Measurements from ENCODE around the gene RNASEH2A. TPM values are rescaled to one million over a fixed set of nuclear protein-coding genes. Genes with fewer than 3 reads are reported as not detected.

Gene RNASEH2A
- total and polyA plus RNA-seq, 2 of the 13 experiments (the other 11 are each of a cell fraction or from before 2014, with no cell fraction given): 25.1 to 35.8 TPM

DNA sequence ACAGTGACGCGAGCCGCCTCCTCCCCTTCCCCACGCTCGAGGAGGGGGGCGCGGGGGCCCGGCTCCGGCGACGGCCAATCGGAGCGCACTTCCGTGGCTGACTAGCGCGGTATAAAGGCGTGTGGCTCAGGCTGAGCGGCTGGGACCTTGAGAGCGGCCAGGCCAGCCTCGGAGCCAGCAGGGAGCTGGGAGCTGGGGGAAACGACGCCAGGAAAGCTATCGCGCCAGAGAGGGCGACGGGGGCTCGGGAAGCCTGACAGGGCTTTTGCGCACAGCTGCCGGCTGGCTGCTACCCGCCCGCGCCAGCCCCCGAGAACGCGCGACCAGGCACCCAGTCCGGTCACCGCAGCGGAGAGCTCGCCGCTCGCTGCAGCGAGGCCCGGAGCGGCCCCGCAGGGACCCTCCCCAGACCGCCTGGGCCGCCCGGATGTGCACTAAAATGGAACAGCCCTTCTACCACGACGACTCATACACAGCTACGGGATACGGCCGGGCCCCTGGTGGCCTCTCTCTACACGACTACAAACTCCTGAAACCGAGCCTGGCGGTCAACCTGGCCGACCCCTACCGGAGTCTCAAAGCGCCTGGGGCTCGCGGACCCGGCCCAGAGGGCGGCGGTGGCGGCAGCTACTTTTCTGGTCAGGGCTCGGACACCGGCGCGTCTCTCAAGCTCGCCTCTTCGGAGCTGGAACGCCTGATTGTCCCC lies 14.9 kb upstream of the RNASEH2A start, which contains the start of gene JUNB (continued):
- TF ChIP-seq, protein P1, sequence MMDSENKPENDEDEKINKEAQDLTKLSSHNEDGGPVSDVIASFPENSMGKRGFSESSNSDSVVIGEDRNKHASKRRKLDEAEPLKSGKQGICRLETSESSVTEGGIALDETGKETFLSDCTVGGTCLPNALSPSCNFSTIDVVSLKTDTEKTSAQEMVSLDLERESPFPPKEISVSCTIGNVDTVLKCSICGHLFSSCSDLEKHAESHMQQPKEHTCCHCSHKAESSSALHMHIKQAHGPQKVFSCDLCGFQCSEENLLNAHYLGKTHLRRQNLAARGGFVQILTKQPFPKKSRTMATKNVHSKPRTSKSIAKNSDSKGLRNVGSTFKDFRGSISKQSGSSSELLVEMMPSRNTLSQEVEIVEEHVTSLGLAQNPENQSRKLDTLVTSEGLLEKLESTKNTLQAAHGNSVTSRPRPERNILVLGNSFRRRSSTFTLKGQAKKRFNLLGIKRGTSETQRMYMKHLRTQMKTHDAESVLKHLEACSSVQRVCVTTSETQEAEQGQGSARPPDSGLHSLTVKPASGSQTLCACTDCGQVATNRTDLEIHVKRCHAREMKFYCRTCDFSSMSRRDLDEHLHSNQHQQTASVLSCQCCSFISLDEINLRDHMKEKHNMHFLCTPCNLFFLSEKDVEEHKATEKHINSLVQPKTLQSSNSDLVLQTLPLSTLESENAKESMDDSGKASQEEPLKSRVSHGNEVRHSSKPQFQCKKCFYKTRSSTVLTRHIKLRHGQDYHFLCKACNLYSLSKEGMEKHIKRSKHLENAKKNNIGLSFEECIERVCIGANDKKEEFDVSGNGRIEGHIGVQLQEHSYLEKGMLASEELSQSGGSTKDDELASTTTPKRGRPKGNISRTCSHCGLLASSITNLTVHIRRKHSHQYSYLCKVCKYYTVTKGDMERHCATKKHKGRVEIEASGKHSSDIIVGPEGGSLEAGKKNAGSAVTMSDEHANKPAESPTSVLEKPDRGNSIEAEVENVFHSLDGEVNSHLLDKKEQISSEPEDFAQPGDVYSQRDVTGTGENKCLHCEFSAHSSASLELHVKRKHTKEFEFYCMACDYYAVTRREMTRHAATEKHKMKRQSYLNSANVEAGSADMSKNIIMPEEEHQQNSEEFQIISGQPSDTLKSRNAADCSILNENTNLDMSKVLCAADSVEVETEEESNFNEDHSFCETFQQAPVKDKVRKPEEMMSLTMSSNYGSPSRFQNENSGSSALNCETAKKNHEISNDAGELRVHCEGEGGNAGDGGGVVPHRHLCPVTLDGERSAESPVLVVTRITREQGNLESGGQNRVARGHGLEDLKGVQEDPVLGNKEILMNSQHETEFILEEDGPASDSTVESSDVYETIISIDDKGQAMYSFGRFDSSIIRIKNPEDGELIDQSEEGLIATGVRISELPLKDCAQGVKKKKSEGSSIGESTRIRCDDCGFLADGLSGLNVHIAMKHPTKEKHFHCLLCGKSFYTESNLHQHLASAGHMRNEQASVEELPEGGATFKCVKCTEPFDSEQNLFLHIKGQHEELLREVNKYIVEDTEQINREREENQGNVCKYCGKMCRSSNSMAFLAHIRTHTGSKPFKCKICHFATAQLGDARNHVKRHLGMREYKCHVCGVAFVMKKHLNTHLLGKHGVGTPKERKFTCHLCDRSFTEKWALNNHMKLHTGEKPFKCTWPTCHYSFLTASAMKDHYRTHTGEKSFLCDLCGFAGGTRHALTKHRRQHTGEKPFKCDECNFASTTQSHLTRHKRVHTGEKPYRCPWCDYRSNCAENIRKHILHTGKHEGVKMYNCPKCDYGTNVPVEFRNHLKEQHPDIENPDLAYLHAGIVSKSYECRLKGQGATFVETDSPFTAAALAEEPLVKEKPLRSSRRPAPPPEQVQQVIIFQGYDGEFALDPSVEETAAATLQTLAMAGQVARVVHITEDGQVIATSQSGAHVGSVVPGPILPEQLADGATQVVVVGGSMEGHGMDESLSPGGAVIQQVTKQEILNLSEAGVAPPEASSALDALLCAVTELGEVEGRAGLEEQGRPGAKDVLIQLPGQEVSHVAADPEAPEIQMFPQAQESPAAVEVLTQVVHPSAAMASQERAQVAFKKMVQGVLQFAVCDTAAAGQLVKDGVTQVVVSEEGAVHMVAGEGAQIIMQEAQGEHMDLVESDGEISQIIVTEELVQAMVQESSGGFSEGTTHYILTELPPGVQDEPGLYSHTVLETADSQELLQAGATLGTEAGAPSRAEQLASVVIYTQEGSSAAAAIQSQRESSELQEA (CRISPR knock-in tag; IDR thresholded peaks at IDR 0.05; ENCODE audit: not compliant biosample characterization): no peak
- TF ChIP-seq NCOA5 (CRISPR knock-in tag; IDR thresholded peaks at IDR 0.05): no peak
- no peak for TF ChIP-seq ZNF720 (CRISPR knock-in tag; IDR thresholded peaks at IDR 0.05)
- TF ChIP-seq STAG1 (CRISPR knock-in tag; IDR thresholded peaks at IDR 0.05): peak; percentile 9; the same call in 1 of the 2 replicates
- TF ChIP-seq, protein P2, sequence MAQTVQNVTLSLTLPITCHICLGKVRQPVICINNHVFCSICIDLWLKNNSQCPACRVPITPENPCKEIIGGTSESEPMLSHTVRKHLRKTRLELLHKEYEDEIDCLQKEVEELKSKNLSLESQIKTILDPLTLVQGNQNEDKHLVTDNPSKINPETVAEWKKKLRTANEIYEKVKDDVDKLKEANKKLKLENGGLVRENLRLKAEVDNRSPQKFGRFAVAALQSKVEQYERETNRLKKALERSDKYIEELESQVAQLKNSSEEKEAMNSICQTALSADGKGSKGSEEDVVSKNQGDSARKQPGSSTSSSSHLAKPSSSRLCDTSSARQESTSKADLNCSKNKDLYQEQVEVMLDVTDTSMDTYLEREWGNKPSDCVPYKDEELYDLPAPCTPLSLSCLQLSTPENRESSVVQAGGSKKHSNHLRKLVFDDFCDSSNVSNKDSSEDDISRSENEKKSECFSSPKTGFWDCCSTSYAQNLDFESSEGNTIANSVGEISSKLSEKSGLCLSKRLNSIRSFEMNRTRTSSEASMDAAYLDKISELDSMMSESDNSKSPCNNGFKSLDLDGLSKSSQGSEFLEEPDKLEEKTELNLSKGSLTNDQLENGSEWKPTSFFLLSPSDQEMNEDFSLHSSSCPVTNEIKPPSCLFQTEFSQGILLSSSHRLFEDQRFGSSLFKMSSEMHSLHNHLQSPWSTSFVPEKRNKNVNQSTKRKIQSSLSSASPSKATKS (CRISPR knock-in tag; IDR thresholded peaks at IDR 0.05): no peak
- peak; percentile 56; the same call in 1 of the 2 replicates for TF ChIP-seq FOXC1 (CRISPR knock-in tag; IDR thresholded peaks at IDR 0.05; ENCODE audit: borderline replicate concordance)
- no peak for TF ChIP-seq ZNF382 (CRISPR knock-in tag; IDR thresholded peaks at IDR 0.05; ENCODE audit: borderline replicate concordance)
- TF ChIP-seq FOXA3 (CRISPR knock-in tag; IDR thresholded peaks at IDR 0.05): peak; percentile 98
- TF ChIP-seq, protein P3, sequence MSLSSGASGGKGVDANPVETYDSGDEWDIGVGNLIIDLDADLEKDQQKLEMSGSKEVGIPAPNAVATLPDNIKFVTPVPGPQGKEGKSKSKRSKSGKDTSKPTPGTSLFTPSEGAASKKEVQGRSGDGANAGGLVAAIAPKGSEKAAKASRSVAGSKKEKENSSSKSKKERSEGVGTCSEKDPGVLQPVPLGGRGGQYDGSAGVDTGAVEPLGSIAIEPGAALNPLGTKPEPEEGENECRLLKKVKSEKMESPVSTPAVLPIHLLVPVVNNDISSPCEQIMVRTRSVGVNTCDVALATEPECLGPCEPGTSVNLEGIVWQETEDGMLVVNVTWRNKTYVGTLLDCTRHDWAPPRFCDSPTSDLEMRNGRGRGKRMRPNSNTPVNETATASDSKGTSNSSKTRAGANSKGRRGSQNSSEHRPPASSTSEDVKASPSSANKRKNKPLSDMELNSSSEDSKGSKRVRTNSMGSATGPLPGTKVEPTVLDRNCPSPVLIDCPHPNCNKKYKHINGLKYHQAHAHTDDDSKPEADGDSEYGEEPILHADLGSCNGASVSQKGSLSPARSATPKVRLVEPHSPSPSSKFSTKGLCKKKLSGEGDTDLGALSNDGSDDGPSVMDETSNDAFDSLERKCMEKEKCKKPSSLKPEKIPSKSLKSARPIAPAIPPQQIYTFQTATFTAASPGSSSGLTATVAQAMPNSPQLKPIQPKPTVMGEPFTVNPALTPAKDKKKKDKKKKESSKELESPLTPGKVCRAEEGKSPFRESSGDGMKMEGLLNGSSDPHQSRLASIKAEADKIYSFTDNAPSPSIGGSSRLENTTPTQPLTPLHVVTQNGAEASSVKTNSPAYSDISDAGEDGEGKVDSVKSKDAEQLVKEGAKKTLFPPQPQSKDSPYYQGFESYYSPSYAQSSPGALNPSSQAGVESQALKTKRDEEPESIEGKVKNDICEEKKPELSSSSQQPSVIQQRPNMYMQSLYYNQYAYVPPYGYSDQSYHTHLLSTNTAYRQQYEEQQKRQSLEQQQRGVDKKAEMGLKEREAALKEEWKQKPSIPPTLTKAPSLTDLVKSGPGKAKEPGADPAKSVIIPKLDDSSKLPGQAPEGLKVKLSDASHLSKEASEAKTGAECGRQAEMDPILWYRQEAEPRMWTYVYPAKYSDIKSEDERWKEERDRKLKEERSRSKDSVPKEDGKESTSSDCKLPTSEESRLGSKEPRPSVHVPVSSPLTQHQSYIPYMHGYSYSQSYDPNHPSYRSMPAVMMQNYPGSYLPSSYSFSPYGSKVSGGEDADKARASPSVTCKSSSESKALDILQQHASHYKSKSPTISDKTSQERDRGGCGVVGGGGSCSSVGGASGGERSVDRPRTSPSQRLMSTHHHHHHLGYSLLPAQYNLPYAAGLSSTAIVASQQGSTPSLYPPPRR (CRISPR knock-in tag; IDR thresholded peaks at IDR 0.05; ENCODE audit: borderline replicate concordance): peak; percentile 83
- TF ChIP-seq BORCS8-MEF2B (CRISPR knock-in tag; IDR thresholded peaks at IDR 0.05): peak; percentile 82
- no peak for TF ChIP-seq NPAS2 (CRISPR knock-in tag; IDR thresholded peaks at IDR 0.05; ENCODE audit: borderline replicate concordance)
- peak; percentile 46; the same call in 1 of the 2 replicates for TF ChIP-seq KDM3A (CRISPR knock-in tag; IDR thresholded peaks at IDR 0.05; ENCODE audit: low read depth)
- TF ChIP-seq ZNF274 (CRISPR knock-in tag; IDR thresholded peaks at IDR 0.05): no peak
- peak; percentile 92 for TF ChIP-seq MXI1 (IDR thresholded peaks at IDR 0.05; ENCODE audit: borderline replicate concordance, low read depth, low read length)
